CD8-positive, alpha-beta memory T cell (primary cell): ENCODE results near the gene SLC30A9. TPM values are rescaled to one million over a fixed set of nuclear protein-coding genes. Genes with fewer than 3 reads are reported as not detected.

Experiments
- CTCF ChIA-PET: fragments of 350-600 bp; sonication (Branson Sonifier 250); formaldehyde crosslinking; loops from one replicate; lab custom pipeline; 2021; ENCODE audit warnings: antibody characterized with exemption; lab: Charles Lee
- POLR2A ChIA-PET: fragments of 350-600 bp; sonication (Branson Sonifier 250); formaldehyde crosslinking; loops from one replicate; lab custom pipeline; 2021; ENCODE audit warnings: antibody characterized with exemption; lab: Charles Lee
- DNase-seq, 5 donors: peaks; one replicate each; pipeline versions ENCODE4 v3.0.0 to v3.0.0-alpha.2; 2020 to 2022; ENCODE audit warnings: mixed read lengths in 1 of 5
- H3K27ac ChIP-seq: one replicate; pipeline ENCODE4 v1.7.0; 2013; ENCODE audit warnings: low read depth, mild to moderate bottlenecking, low read length, moderate library complexity
- H3K27me3 ChIP-seq: 2 replicates; pipeline ENCODE4 v1.7.0; 2013; ENCODE audit warnings: low read length, mild to moderate bottlenecking; ENCODE audit not compliant: insufficient read depth, poor library complexity, severe bottlenecking
- H3K36me3 ChIP-seq: 2 replicates; pipeline ENCODE4 v1.7.0; 2013; ENCODE audit warnings: mild to moderate bottlenecking, low read length, moderate library complexity; ENCODE audit not compliant: insufficient read depth
- H3K4me1 ChIP-seq: 2 replicates; pipeline ENCODE4 v1.7.0; 2013; ENCODE audit warnings: mild to moderate bottlenecking, low read length, moderate library complexity; ENCODE audit not compliant: insufficient read depth
- H3K4me3 ChIP-seq: 2 replicates; pipeline ENCODE4 v1.7.0; 2013; ENCODE audit warnings: mild to moderate bottlenecking, low read length
- H3K9me3 ChIP-seq: 2 replicates; pipeline ENCODE4 v1.7.0; 2013; ENCODE audit warnings: mild to moderate bottlenecking, low read length
- H3K27ac Mint-ChIP-seq, 8 donors: one replicate each; pipeline ENCODE4 v1.8.0; 2020 to 2021; ENCODE audit warnings: mixed read lengths in 8 of 8, mild to moderate bottlenecking in 6 of 8, inconsistent platforms in 3 of 8, moderate library complexity in 3 of 8
- H3K27me3 Mint-ChIP-seq, 2 donors: one replicate each; pipeline ENCODE4 v1.8.0; 2020 to 2021; ENCODE audit warnings: mixed read lengths in 2 of 2, mild to moderate bottlenecking in 1 of 2, moderate library complexity in 1 of 2
- H3K36me3 Mint-ChIP-seq, 3 donors: one replicate each; pipeline ENCODE4 v1.8.0; 2020 to 2021; ENCODE audit warnings: mixed read lengths in 3 of 3, inconsistent platforms in 1 of 3, mild to moderate bottlenecking in 1 of 3
- H3K4me1 Mint-ChIP-seq, 3 donors: one replicate each; pipeline ENCODE4 v1.8.0; 2020 to 2021; ENCODE audit warnings: mixed read lengths in 3 of 3, inconsistent platforms in 1 of 3, mild to moderate bottlenecking in 1 of 3
- H3K4me3 Mint-ChIP-seq, 7 donors: one replicate each; pipeline ENCODE4 v1.8.0; 2020 to 2021; ENCODE audit warnings: mixed read lengths in 7 of 7, mild to moderate bottlenecking in 6 of 7, moderate library complexity in 4 of 7, inconsistent platforms in 2 of 7
- H3K9me3 Mint-ChIP-seq, 5 donors: one replicate each; pipeline ENCODE4 v1.8.0; 2020 to 2022; ENCODE audit warnings: mixed read lengths in 5 of 5, mild to moderate bottlenecking in 3 of 5, moderate library complexity in 2 of 5, inconsistent platforms in 1 of 5
- polyA plus RNA-seq: library from polyadenylated mRNA; unstranded; fragments of 300-500 nt; fragmentation: Illumina TruSeq; gene quantifications from one replicate; pipeline ENCODE4 v1.2.3, GENCODE V29; 2021
- total RNA-seq, 2 experiments: library from RNA; stranded (reverse); gene quantifications; one replicate each; pipeline ENCODE4 v1.2.3, GENCODE V29; 2021

Gene SLC30A9
- total and polyA plus RNA-seq, 3 experiments from 2014 or later: 32.9 to 56.7 (median 54.3) TPM

DNA sequence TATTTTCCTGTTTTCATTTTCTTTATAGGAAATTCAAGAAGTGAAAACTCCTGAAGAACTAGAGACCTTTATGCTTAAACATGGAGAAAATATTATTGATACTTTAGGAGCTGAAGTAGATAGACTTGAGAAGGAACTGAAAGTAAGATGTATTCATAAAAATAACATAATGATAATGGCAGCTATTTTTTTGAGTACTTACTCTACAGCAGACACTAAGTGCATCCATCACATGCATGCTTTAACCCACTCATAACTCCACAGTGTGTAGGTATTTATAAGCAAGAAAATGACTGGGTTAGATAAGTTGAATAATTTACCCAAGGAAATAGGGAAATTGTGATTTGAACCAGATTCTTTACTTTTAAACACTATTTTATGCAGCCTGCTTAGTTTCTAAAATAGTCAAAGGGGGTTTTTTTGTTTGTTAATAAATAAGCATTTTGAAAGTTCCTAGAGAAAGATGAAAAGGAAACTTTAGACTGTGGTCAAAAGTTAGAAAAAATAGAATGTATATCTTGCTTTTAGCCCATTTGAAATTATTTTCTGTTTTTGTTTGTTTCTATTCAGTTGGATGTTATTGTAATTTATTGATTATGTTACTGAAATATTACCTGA lies 88.0 kb downstream of the SLC30A9 start:
- H3K27me3 Mint-ChIP-seq: no peaks in the 10 kb centered on the region
- no peaks in the 10 kb centered on the region for H3K9me3 Mint-ChIP-seq
- ChIA-PET CTCF (no interaction called here), POLR2A (no interaction called here)
- peaks cover 5 to 50% (median 14%) of the 10 kb centered on the region in 3 donors for H3K36me3 Mint-ChIP-seq
- Histone ChIP-seq H3K4me3 (no peak overlapping the region), H3K27me3 (no peaks in the 10 kb centered on the region), H3K9me3 (no peaks in the 10 kb centered on the region), H3K4me1 (no peaks in the 10 kb centered on the region), H3K27ac (no peak overlapping the region), H3K36me3 (peaks cover 5% of the 10 kb centered on the region)
- H3K4me1 Mint-ChIP-seq: no peaks in the 10 kb centered on the region
- H3K27ac Mint-ChIP-seq: no peak overlapping the region
- DNase-seq: no peak
- H3K4me3 Mint-ChIP-seq: no peak overlapping the region

DNA sequence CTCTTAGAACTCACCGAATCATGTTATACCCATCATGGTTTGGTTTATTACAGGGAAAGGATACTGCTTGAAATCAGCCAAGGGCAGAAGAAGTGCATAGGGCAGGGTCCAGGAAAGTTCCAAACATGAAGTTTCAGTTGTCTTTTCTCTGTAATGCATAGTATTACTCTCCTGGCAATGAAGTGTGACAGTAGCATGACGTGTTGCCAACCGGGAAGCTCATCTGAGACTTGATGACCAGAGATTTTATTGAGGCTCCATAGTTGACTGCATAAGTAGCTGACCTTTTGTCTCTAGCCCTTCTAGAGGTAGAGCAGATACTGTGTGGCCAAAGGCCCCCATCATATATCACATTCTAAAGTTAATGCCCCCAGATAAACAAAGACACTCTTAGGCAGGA lies 90.0 kb downstream of the SLC30A9 start:
- Mint-ChIP-seq H3K4me1 (no peaks in the 10 kb centered on the region), H3K27me3 (no peaks in the 10 kb centered on the region), H3K4me3 (no peak overlapping the region), H3K27ac (no peak overlapping the region), H3K9me3 (no peaks in the 10 kb centered on the region), H3K36me3 (peaks cover 4 to 51% (median 17%) of the 10 kb centered on the region in 3 donors)
- Histone ChIP-seq H3K4me3 (no peak overlapping the region), H3K4me1 (no peaks in the 10 kb centered on the region), H3K9me3 (no peaks in the 10 kb centered on the region), H3K27ac (no peak overlapping the region), H3K36me3 (peaks cover 5% of the 10 kb centered on the region), H3K27me3 (no peaks in the 10 kb centered on the region)
- no peak for DNase-seq
- ChIA-PET POLR2A (no interaction called here), CTCF (no interaction called here)

GRCh38 chr4:42083816-42084215 lies 93.5 kb downstream of the SLC30A9 start:
- CTCF ChIA-PET: no interaction called here
- Mint-ChIP-seq H3K27me3 (no peaks in the 10 kb centered on the region), H3K36me3 (peaks cover 0 to 53% (median 14%) of the 10 kb centered on the region in 3 donors), H3K4me1 (no peaks in the 10 kb centered on the region), H3K4me3 (no peak overlapping the region), H3K27ac (no peak overlapping the region), H3K9me3 (no peaks in the 10 kb centered on the region)
- Histone ChIP-seq H3K27me3 (no peaks in the 10 kb centered on the region), H3K27ac (no peak overlapping the region), H3K36me3 (peaks cover 5% of the 10 kb centered on the region), H3K4me1 (no peaks in the 10 kb centered on the region), H3K4me3 (no peak overlapping the region), H3K9me3 (no peaks in the 10 kb centered on the region)
- no peak for DNase-seq
- POLR2A ChIA-PET: no interaction called here

- no peak overlapping the region for H3K4me3 ChIP-seq
- DNase-seq: no peak
- Mint-ChIP-seq H3K4me1 (no peaks in the 10 kb centered on the region), H3K9me3 (no peaks in the 10 kb centered on the region), H3K27ac (no peak overlapping the region), H3K4me3 (no peak overlapping the region), H3K27me3 (no peaks in the 10 kb centered on the region), H3K36me3 (peaks cover 0 to 41% (median 11%) of the 10 kb centered on the region in 3 donors)
- H3K27ac ChIP-seq: no peak overlapping the region
- no peaks in the 10 kb centered on the region for H3K4me1 ChIP-seq
- no peaks in the 10 kb centered on the region for H3K9me3 ChIP-seq
- POLR2A ChIA-PET: no interaction called here
- CTCF ChIA-PET: no interaction called here
- no peaks in the 10 kb centered on the region for H3K36me3 ChIP-seq
- no peaks in the 10 kb centered on the region for H3K27me3 ChIP-seq
Observed at GRCh38 chr4:42088386-42088785, 98.1 kb downstream of the SLC30A9 start.

- no peaks in the 10 kb centered on the region for H3K4me1 ChIP-seq
- no peak overlapping the region for H3K27ac Mint-ChIP-seq
- ChIA-PET POLR2A (no interaction called here), CTCF (no interaction called here)
- peaks cover 0 to 7% of the 10 kb centered on the region in 2 donors for H3K27me3 Mint-ChIP-seq
- H3K4me3 ChIP-seq: no peak overlapping the region
- no peaks in the 10 kb centered on the region for H3K36me3 Mint-ChIP-seq
- no peaks in the 10 kb centered on the region for H3K36me3 ChIP-seq
- no peak overlapping the region for H3K4me3 Mint-ChIP-seq
- no peaks in the 10 kb centered on the region for H3K27me3 ChIP-seq
- H3K9me3 ChIP-seq: no peaks in the 10 kb centered on the region
- H3K4me1 Mint-ChIP-seq: no peaks in the 10 kb centered on the region
- no peak for DNase-seq
- H3K27ac ChIP-seq: no peak overlapping the region
- H3K9me3 Mint-ChIP-seq: peaks cover 0 to 10% (median 3%) of the 10 kb centered on the region in 5 donors
Observed at GRCh38 chr4:42101446-42101975, 111.2 kb downstream of the SLC30A9 start.

- no peak overlapping the region for H3K4me3 Mint-ChIP-seq
- ChIA-PET POLR2A (no interaction called here), CTCF (no interaction called here)
- no peak overlapping the region for H3K4me3 ChIP-seq
- peaks cover 0 to 9% (median 5%) of the 10 kb centered on the region in 5 donors for H3K9me3 Mint-ChIP-seq
- H3K4me1 Mint-ChIP-seq: no peaks in the 10 kb centered on the region
- no peaks in the 10 kb centered on the region for H3K36me3 ChIP-seq
- H3K36me3 Mint-ChIP-seq: peaks cover 0 to 6% (median 0%) of the 10 kb centered on the region in 3 donors
- H3K9me3 ChIP-seq: no peaks in the 10 kb centered on the region
- DNase-seq: no peak
- H3K27me3 ChIP-seq: no peaks in the 10 kb centered on the region
- peaks cover 4 to 10% of the 10 kb centered on the region in 2 donors for H3K27me3 Mint-ChIP-seq
- no peak overlapping the region for H3K27ac ChIP-seq
- no peaks in the 10 kb centered on the region for H3K4me1 ChIP-seq
- H3K27ac Mint-ChIP-seq: no peak overlapping the region
Observed at GRCh38 chr4:42104521-42104920, 114.2 kb downstream of the SLC30A9 start.

DNA sequence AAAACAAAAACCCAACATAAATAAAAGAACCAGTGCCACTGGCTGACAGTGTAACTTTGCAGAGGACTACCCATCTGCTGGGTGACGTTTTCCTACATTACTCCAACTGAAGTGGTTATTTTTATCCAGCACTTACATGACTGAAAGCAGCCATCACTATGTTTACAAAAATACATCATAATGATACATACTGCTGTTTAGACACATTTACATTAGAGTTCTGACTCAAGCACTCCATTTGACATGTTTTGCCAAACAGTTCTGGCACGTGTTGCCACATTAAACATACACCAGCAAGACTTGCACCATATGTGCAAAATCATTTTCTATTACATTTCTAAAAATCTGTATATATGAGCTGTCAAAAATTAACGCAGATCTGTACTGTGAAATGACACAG lies 122.5 kb downstream of the SLC30A9 start:
- peaks cover 0 to 6% (median 2%) of the 10 kb centered on the region in 5 donors for H3K9me3 Mint-ChIP-seq
- Histone ChIP-seq H3K4me1 (no peaks in the 10 kb centered on the region), H3K9me3 (no peaks in the 10 kb centered on the region), H3K27ac (no peak overlapping the region), H3K27me3 (no peaks in the 10 kb centered on the region), H3K4me3 (no peak overlapping the region), H3K36me3 (no peaks in the 10 kb centered on the region)
- no peak overlapping the region for H3K4me3 Mint-ChIP-seq
- DNase-seq: no peak
- H3K27me3 Mint-ChIP-seq: peaks cover 8 to 19% of the 10 kb centered on the region in 2 donors
- no peaks in the 10 kb centered on the region for H3K4me1 Mint-ChIP-seq
- CTCF ChIA-PET: no interaction called here
- POLR2A ChIA-PET: no interaction called here
- peaks cover 0 to 6% (median 4%) of the 10 kb centered on the region in 3 donors for H3K36me3 Mint-ChIP-seq
- no peak overlapping the region for H3K27ac Mint-ChIP-seq

DNA sequence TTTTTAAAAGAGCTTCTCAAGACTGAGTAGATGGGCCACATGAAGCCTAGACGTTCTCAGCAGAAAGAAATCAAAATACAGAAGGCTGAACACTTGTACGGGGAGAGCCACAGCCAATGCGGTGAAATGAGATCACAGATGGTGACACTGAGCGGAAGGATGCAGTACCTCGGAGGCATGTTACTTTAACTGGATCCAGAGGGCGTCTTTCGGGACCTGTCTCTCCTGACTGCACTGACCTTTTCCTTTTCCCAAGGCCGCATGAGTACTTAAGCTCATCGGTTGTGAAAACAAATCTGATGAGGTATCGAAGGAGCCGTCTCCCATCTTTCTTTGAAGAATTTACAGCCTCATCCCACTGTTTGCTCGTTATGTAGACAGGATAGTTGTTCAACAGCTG lies 129.6 kb downstream of the SLC30A9 start:
- Histone ChIP-seq H3K36me3 (no peaks in the 10 kb centered on the region), H3K27ac (no peak overlapping the region), H3K4me3 (no peak overlapping the region), H3K27me3 (no peaks in the 10 kb centered on the region), H3K4me1 (no peaks in the 10 kb centered on the region), H3K9me3 (no peaks in the 10 kb centered on the region)
- H3K36me3 Mint-ChIP-seq: peaks cover 0 to 11% (median 1%) of the 10 kb centered on the region in 3 donors
- CTCF ChIA-PET: no interaction called here
- no peaks in the 10 kb centered on the region for H3K9me3 Mint-ChIP-seq
- no peak overlapping the region for H3K27ac Mint-ChIP-seq
- POLR2A ChIA-PET: no interaction called here
- no peaks in the 10 kb centered on the region for H3K4me1 Mint-ChIP-seq
- H3K27me3 Mint-ChIP-seq: peaks cover 11 to 13% of the 10 kb centered on the region in 2 donors
- H3K4me3 Mint-ChIP-seq: no peak overlapping the region
- no peak for DNase-seq
